Fibroblast of gingiva (primary cell): ENCODE results near the gene PAWR.
A peak's percentile ranks its signal among the peaks of the same experiment; 100 is the strongest.
"Not testable (repeated sequence)": the region's sequence is repeated elsewhere in the genome, so short reads cannot be mapped to it uniquely, and the experiment has no call there.

Experiments used
- DNase-seq: peaks from one replicate; pipeline ENCODE4 v3.0.0-alpha.2; 2011; ENCODE audit warnings: low read depth

Gene PAWR

GRCh38 chr12:79590751-79591150, 100.0 kb downstream of the PAWR start:
- no peak for DNase-seq

GRCh38 chr12:79587368-79587767, 103.4 kb downstream of the PAWR start:
- DNase-seq = no peak

GRCh38 chr12:79585147-79585546, 105.6 kb downstream of the PAWR start:
- DNase-seq = no peak

- no peak for DNase-seq
Measured at GRCh38 chr12:79573820-79574219, 116.9 kb downstream of the PAWR start.

- DNase-seq = no peak
Measured at GRCh38 chr12:79569679-79570078, 121.1 kb downstream of the PAWR start.

- DNase-seq = no peak
Measured at GRCh38 chr12:79567175-79567563, 123.6 kb downstream of the PAWR start.

GRCh38 chr12:79566452-79567174, 124.2 kb downstream of the PAWR start:
- DNase-seq = peak; percentile 10

GRCh38 chr12:79564727-79565350, 125.9 kb downstream of the PAWR start:
- DNase-seq = not testable (repeated sequence)

GRCh38 chr12:79563021-79563740, 127.6 kb downstream of the PAWR start:
- no peak for DNase-seq

GRCh38 chr12:79561401-79562132, 129.2 kb downstream of the PAWR start:
- DNase-seq = no peak

- no peak for DNase-seq
Measured at GRCh38 chr12:79560225-79560889, 130.4 kb downstream of the PAWR start.

- peak; percentile 74 for DNase-seq
Measured at GRCh38 chr12:79559591-79559990, 131.2 kb downstream of the PAWR start.

GRCh38 chr12:79558924-79559469, 131.8 kb downstream of the PAWR start:
- no peak for DNase-seq

- peak; percentile 91 for DNase-seq
Measured at GRCh38 chr12:79557690-79558315, 133.0 kb downstream of the PAWR start.

- peak; percentile 68 for DNase-seq
Measured at GRCh38 chr12:79555028-79555925, 135.5 kb downstream of the PAWR start.

- DNase-seq = no peak
Measured at GRCh38 chr12:79553863-79554574, 136.7 kb downstream of the PAWR start.

GRCh38 chr12:79552192-79552591, 138.6 kb downstream of the PAWR start:
- peak; percentile 61 for DNase-seq

- DNase-seq = no peak
Measured at GRCh38 chr12:79549531-79550271, 141.1 kb downstream of the PAWR start.

- no peak for DNase-seq
Measured at GRCh38 chr12:79548610-79548924, 142.2 kb downstream of the PAWR start.
